Nephron progenitor cell (in vitro differentiated cells): ENCODE data around the gene CTDNEP1.

Experiments used
- DNase-seq: peaks from one replicate; pipeline ENCODE4 v3.0.0; 2021
- H3K27ac Mint-ChIP-seq: 2 replicates; pipeline ENCODE4 v1.8.0; 2021; ENCODE audit warnings: mild to moderate bottlenecking, moderate library complexity, mixed read lengths
- H3K27me3 Mint-ChIP-seq: 2 replicates; pipeline ENCODE4 v1.8.0; 2021; ENCODE audit warnings: mild to moderate bottlenecking, low read depth, mixed read lengths; ENCODE audit not compliant: poor library complexity
- H3K36me3 Mint-ChIP-seq: 2 replicates; pipeline ENCODE4 v1.8.0; 2021; ENCODE audit warnings: low read depth, mixed read lengths
- H3K4me1 Mint-ChIP-seq: 2 replicates; pipeline ENCODE4 v1.8.0; 2021; ENCODE audit warnings: mixed read lengths
- H3K4me3 Mint-ChIP-seq: 2 replicates; pipeline ENCODE4 v1.8.0; 2021; ENCODE audit warnings: mild to moderate bottlenecking, moderate library complexity, mixed read lengths
- H3K9me3 Mint-ChIP-seq: 2 replicates; pipeline ENCODE4 v1.8.0; 2021; ENCODE audit warnings: mild to moderate bottlenecking, moderate library complexity, mixed read lengths
- TF ChIP-seq, protein P1 (sequence below): fragments of 200-600 bp; sonication (generic); IDR thresholded peaks from 2 replicates; pipeline ENCODE4 v1.5.0; 2021; ENCODE audit warnings: antibody characterized with exemption

The CTDNEP1 gene

DNA sequence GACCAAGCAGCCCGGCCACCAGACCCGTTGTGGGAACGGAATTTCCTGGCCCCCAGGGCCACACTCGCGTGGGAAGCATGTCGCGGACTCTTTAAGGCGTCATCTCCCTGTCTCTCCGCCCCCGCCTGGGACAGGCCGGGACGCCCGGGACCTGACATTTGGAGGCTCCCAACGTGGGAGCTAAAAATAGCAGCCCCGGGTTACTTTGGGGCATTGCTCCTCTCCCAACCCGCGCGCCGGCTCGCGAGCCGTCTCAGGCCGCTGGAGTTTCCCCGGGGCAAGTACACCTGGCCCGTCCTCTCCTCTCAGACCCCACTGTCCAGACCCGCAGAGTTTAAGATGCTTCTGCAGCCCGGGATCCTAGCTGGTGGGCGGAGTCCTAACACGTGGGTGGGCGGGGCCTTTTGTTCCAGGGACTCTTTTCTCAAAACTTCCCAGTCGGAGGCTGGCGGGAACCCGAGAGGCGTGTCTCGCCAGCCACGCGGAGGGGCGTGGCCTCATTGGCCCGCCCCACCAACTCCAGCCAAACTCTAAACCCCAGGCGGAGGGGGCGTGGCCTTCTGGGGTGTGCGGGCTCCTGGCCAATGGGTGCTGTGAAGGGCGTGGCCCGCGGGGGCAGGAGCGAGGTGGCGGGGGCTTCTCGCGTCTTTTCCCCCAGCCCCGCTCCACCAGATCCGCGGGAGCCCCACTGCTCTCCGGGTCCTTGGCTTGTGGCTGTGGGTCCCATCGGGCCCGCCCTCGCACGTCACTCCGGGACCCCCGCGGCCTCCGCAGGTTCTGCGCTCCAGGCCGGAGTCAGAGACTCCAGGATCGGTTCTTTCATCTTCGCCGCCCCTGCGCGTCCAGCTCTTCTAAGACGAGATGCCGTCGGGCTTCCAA, 29.8 kb upstream of the CTDNEP1 start, which contains the start of gene SLC2A4:
Gene SLC2A4, plus strand, starts transcription at position 645 of the 879 bp plus-strand sequence. Its CDS starts 217 bp downstream, at position 862.
- peak within 1 kb of the TSS; percentile 84 for H3K4me3 Mint-ChIP-seq

DNA sequence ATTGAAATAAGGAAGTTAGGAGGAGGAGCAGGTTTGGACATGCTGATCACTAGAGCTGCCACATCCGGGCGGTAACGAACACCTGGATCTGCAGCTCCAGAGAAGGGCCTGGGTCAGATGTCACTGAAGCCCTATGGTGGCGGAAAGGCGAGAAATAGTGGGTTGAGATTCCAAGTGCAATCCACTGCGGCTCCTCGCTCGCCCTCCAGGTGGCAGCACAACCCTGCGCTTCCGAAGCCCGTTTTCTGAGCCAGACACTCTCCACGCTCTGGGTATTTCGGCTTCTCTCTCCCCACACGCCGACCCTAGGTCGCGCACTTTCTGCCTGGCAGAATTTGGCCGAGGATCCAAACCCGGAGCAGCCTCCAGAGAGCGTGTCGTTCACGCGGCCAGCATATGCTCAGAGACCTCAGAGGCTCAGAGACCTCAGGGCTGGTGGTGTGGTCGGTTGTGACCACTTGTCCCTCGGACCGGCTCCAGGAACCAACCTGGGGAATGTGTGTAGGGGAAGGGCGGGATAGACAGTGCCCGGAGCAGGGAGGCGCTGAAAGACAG, 29.1 kb upstream of the CTDNEP1 start:
- Mint-ChIP-seq H3K4me3 (peak overlapping the region; percentile 84), H3K36me3 (peaks cover under 1% of the 10 kb centered on the region), H3K27me3 (peaks cover 28% of the 10 kb centered on the region), H3K9me3 (no peaks in the 10 kb centered on the region), H3K4me1 (peaks cover 31% of the 10 kb centered on the region), H3K27ac (no peak overlapping the region)
- peak; percentile 86 for DNase-seq
- TF ChIP-seq, protein P1, sequence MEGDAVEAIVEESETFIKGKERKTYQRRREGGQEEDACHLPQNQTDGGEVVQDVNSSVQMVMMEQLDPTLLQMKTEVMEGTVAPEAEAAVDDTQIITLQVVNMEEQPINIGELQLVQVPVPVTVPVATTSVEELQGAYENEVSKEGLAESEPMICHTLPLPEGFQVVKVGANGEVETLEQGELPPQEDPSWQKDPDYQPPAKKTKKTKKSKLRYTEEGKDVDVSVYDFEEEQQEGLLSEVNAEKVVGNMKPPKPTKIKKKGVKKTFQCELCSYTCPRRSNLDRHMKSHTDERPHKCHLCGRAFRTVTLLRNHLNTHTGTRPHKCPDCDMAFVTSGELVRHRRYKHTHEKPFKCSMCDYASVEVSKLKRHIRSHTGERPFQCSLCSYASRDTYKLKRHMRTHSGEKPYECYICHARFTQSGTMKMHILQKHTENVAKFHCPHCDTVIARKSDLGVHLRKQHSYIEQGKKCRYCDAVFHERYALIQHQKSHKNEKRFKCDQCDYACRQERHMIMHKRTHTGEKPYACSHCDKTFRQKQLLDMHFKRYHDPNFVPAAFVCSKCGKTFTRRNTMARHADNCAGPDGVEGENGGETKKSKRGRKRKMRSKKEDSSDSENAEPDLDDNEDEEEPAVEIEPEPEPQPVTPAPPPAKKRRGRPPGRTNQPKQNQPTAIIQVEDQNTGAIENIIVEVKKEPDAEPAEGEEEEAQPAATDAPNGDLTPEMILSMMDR = peak; percentile 77

More for the DNA sequence above, 29.8 kb upstream of the CTDNEP1 start, which contains the start of gene SLC2A4:
- Mint-ChIP-seq H3K27ac (no peak within 1 kb of the TSS), H3K27me3 (peaks cover 26% of the 10 kb centered on the region), H3K36me3 (peaks cover 7% of the 10 kb centered on the region), H3K9me3 (no peaks in the 10 kb centered on the region), H3K4me1 (peaks cover 37% of the 10 kb centered on the region)
- TF ChIP-seq, protein P1 = no peak
- DNase-seq = peak; percentile 99

DNA sequence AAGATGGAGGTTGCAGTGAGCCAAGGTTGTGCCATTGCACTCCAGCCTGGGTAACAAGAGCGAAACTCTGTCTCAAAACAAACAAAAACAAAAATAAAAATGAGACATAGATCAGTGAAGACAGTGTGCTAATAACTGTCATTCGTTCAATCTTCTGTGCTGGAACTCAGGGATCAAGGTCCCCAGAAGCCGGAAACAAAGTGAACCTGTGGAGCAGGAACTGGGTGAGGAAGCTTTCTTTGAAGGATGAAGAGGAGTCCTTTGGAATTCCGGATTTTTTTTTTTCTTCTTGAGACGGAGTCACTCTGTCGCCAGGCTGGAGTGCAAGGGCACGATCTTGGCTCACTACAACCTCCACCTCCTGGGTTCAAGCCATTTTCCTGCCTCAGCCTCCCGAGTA, 27.9 kb upstream of the CTDNEP1 start:
- no peaks in the 10 kb centered on the region for H3K36me3 Mint-ChIP-seq
- H3K9me3 Mint-ChIP-seq = no peaks in the 10 kb centered on the region
- H3K4me1 Mint-ChIP-seq = peaks cover 31% of the 10 kb centered on the region
- peaks cover 31% of the 10 kb centered on the region for H3K27me3 Mint-ChIP-seq
- TF ChIP-seq, protein P1 = no peak
- no peak overlapping the region for H3K4me3 Mint-ChIP-seq
- no peak overlapping the region for H3K27ac Mint-ChIP-seq
- DNase-seq = no peak

DNA sequence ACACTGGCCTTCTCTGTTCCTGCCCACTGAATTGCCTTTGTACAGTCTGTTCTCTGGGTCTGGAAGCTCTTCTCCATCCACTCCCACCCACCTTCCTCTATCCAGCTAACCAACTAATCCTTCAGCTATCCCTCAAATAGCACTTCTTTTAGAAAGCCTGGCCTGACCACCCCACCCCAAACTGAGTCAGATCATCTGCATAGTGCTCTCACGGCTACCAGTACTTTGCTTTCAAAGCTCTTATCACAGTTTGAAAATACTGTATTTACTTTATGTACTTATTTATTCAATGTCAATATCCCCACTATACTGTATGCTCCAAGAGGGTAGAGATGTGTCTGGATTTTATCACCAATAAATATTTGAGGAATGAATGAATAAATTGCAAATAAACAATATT, 15.2 kb upstream of the CTDNEP1 start:
- H3K4me3 Mint-ChIP-seq = no peak overlapping the region
- TF ChIP-seq, protein P1 = no peak
- DNase-seq = no peak
- peaks cover 67% of the 10 kb centered on the region for H3K27me3 Mint-ChIP-seq
- H3K4me1 Mint-ChIP-seq = peaks cover 41% of the 10 kb centered on the region
- H3K27ac Mint-ChIP-seq = no peak overlapping the region
- H3K9me3 Mint-ChIP-seq = no peaks in the 10 kb centered on the region
- H3K36me3 Mint-ChIP-seq = no peaks in the 10 kb centered on the region

DNA sequence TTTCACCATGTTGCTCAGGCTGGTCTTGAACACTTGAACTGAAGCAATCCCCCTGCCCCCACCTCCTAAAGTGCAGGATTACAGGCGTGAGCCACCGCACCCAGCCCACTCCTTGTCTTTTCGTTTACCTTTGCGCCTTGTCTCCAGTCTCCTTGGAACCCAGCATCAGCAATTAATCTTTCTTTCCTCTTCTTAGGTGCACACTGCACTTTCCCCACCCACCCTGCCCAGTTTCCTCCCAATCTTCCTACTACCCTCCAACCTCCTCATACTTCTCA, 12.2 kb upstream of the CTDNEP1 start:
- H3K27me3 Mint-ChIP-seq = peaks cover 85% of the 10 kb centered on the region
- TF ChIP-seq, protein P1 = no peak
- no peak overlapping the region for H3K27ac Mint-ChIP-seq
- peaks cover 14% of the 10 kb centered on the region for H3K36me3 Mint-ChIP-seq
- DNase-seq = no peak
- H3K9me3 Mint-ChIP-seq = no peaks in the 10 kb centered on the region
- H3K4me1 Mint-ChIP-seq = peaks cover 31% of the 10 kb centered on the region
- H3K4me3 Mint-ChIP-seq = peak overlapping the region; percentile 85
